ENCODE results near the gene TRPM1. TPM values are rescaled to one million over a fixed set of nuclear protein-coding genes. Genes with fewer than 3 reads are reported as not detected.
A peak's percentile ranks its signal among the peaks of the same experiment; 100 is the strongest.

TRPM1 gene
- polyA plus RNA-seq, 2 of the 4 experiments (the other 2 are of a cell fraction): not detected

GRCh38 chr15:31001702-31002101 is 99.8 kb downstream of the TRPM1 start:
- ChIA-PET POLR2A (no interaction called here), CTCF (interaction anchor here (1.3 to 2.7 kb wide), 2 partner anchors 91 to 127 kb away, joined by 3 to 10 read pairs; no protein-coding TSS in a partner anchor)
- no peaks in the 10 kb centered on the region for H3K4me1 ChIP-seq
- FAIRE-seq (no peak), ATAC-seq (no peak), DNase-seq (ENCODE audit: low read depth in 1 of 2, low spot score in 1 of 2) (no peak)
- no peak overlapping the region for H3K4me3 ChIP-seq
- no peaks in the 10 kb centered on the region for H3K9me3 ChIP-seq
- WGBS (ENCODE audit: missing lambda C conversion rate): 61% methylated on average over 3 of the region's 3 CpGs
- TF ChIP-seq, protein P1, sequence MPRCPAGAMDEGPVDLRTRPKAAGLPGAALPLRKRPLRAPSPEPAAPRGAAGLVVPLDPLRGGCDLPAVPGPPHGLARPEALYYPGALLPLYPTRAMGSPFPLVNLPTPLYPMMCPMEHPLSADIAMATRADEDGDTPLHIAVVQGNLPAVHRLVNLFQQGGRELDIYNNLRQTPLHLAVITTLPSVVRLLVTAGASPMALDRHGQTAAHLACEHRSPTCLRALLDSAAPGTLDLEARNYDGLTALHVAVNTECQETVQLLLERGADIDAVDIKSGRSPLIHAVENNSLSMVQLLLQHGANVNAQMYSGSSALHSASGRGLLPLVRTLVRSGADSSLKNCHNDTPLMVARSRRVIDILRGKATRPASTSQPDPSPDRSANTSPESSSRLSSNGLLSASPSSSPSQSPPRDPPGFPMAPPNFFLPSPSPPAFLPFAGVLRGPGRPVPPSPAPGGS (IDR thresholded peaks at IDR 0.05): no peak
- no peak for TF ChIP-seq ZSCAN20 (CRISPR knock-in tag; IDR thresholded peaks at IDR 0.05)
- H3K27ac ChIP-seq: no peak overlapping the region
- no peak overlapping the region for H3K4me2 ChIP-seq

GRCh38 chr15:30999729-31000128 is 101.8 kb downstream of the TRPM1 start:
- WGBS (ENCODE audit: missing lambda C conversion rate): 62% methylated on average over 3 of the region's 3 CpGs
- no peak overlapping the region for H3K27ac ChIP-seq
- no peak overlapping the region for H3K4me3 ChIP-seq
- H3K4me2 ChIP-seq: no peak overlapping the region
- no peak for FAIRE-seq
- ATAC-seq: no peak
- no peak for DNase-seq (ENCODE audit: low read depth in 1 of 2, low spot score in 1 of 2)
- H3K9me3 ChIP-seq: no peaks in the 10 kb centered on the region
- no peaks in the 10 kb centered on the region for H3K4me1 ChIP-seq
- ChIA-PET POLR2A (interaction anchor here (0.9 kb wide), 1 partner anchor 8 kb away, joined by 3 read pairs; the partner anchor contains the start of gene MTMR10), CTCF (interaction anchor here (0.6 to 1.4 kb wide), 3 partner anchors 15 to 130 kb away, joined by 3 to 4 read pairs (median 4); no protein-coding TSS in a partner anchor)
- TF ChIP-seq FOXS1 (CRISPR knock-in tag; IDR thresholded peaks at IDR 0.05) (no peak), NFE2L2 (conservative IDR thresholded peaks at IDR 0.05; ENCODE audit: low read length) (no peak), MAX (IDR thresholded peaks at IDR 0.05) (no peak), RCOR1 (IDR thresholded peaks at IDR 0.05; ENCODE audit: low read depth, low read length) (no peak), TFCP2L1 (CRISPR knock-in tag; IDR thresholded peaks at IDR 0.05) (no peak), FOSL2 (IDR thresholded peaks at IDR 0.05) (no peak), FOSL2 (CRISPR knock-in tag; IDR thresholded peaks at IDR 0.05) (no peak), HOXA7 (CRISPR knock-in tag; IDR thresholded peaks at IDR 0.05) (no peak), GATA3 (IDR thresholded peaks at IDR 0.05; ENCODE audit: borderline replicate concordance) (no peak), ZSCAN20 (CRISPR knock-in tag; IDR thresholded peaks at IDR 0.05) (no peak), E2F6 (IDR thresholded peaks at IDR 0.05; ENCODE audit: borderline replicate concordance, low read depth) (no peak)
- TF ChIP-seq, protein P2, sequence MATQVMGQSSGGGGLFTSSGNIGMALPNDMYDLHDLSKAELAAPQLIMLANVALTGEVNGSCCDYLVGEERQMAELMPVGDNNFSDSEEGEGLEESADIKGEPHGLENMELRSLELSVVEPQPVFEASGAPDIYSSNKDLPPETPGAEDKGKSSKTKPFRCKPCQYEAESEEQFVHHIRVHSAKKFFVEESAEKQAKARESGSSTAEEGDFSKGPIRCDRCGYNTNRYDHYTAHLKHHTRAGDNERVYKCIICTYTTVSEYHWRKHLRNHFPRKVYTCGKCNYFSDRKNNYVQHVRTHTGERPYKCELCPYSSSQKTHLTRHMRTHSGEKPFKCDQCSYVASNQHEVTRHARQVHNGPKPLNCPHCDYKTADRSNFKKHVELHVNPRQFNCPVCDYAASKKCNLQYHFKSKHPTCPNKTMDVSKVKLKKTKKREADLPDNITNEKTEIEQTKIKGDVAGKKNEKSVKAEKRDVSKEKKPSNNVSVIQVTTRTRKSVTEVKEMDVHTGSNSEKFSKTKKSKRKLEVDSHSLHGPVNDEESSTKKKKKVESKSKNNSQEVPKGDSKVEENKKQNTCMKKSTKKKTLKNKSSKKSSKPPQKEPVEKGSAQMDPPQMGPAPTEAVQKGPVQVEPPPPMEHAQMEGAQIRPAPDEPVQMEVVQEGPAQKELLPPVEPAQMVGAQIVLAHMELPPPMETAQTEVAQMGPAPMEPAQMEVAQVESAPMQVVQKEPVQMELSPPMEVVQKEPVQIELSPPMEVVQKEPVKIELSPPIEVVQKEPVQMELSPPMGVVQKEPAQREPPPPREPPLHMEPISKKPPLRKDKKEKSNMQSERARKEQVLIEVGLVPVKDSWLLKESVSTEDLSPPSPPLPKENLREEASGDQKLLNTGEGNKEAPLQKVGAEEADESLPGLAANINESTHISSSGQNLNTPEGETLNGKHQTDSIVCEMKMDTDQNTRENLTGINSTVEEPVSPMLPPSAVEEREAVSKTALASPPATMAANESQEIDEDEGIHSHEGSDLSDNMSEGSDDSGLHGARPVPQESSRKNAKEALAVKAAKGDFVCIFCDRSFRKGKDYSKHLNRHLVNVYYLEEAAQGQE (IDR thresholded peaks at IDR 0.05): no peak

- CTCF ChIA-PET: interaction anchor here (1.2 kb wide), 1 partner anchor 132 kb away, joined by 3 read pairs; no protein-coding TSS in a partner anchor
- 59% methylated on average over 1 of the region's 1 CpG for WGBS (ENCODE audit: missing lambda C conversion rate)
- H3K4me1 ChIP-seq: peaks cover 5% of the 10 kb centered on the region; the same call in 2 of the 3 replicates
- H3K27ac ChIP-seq: no peak overlapping the region
- H3K4me2 ChIP-seq: no peak overlapping the region
- no peak for FAIRE-seq
- peak in 1 of 2 experiments; percentile 11 for DNase-seq (ENCODE audit: low read depth in 1 of 2, low spot score in 1 of 2)
- H3K9me3 ChIP-seq: no peaks in the 10 kb centered on the region
- TF ChIP-seq KDM1A (IDR thresholded peaks at IDR 0.05; ENCODE audit: low read depth) (no peak), HOXB13 (CRISPR knock-in tag; IDR thresholded peaks at IDR 0.05; ENCODE audit: low read depth) (no peak), E2F6 (IDR thresholded peaks at IDR 0.05; ENCODE audit: borderline replicate concordance, low read depth) (no peak), CBX8 (IDR thresholded peaks at IDR 0.05) (no peak), SMC3 (IDR thresholded peaks at IDR 0.05) (no peak), CHD4 (IDR thresholded peaks at IDR 0.05; ENCODE audit: borderline replicate concordance) (no peak), MAFK (IDR thresholded peaks at IDR 0.05; ENCODE audit: partially characterized antibody) (peak; percentile 63), FOSB (CRISPR knock-in tag; IDR thresholded peaks at IDR 0.05) (no peak), HMGXB4 (CRISPR knock-in tag; IDR thresholded peaks at IDR 0.05; ENCODE audit: borderline replicate concordance) (no peak)
- no peak overlapping the region for H3K4me3 ChIP-seq
- POLR2A ChIA-PET: no interaction called here
- peak in 1 of 2 experiments; percentile 45; a peak in 2 of 6 replicates for ATAC-seq
Observed at GRCh38 chr15:30997270-30997669, 104.3 kb downstream of the TRPM1 start.
